ENCODE data around the gene SIRPB2. TPM values are rescaled to one million over a fixed set of nuclear protein-coding genes. Genes with fewer than 3 reads are reported as not detected.

The SIRPB2 gene
- polyA plus RNA-seq, 2 of the 4 experiments (the other 2 are of a cell fraction), result not detected

GRCh38 chr20:1539816-1540419 lies 48.7 kb upstream of the SIRPB2 start (continued):
- TF ChIP-seq HOXA7 (CRISPR knock-in tag; IDR thresholded peaks at IDR 0.05) (no peak), MAZ (IDR thresholded peaks at IDR 0.05; ENCODE audit: borderline replicate concordance, low read depth, low read length) (no peak)

GRCh38 chr20:1538655-1539054 lies 47.4 kb upstream of the SIRPB2 start:
- ChIA-PET POLR2A (no interaction called here), CTCF (interaction anchor here (0.9 kb wide), 1 partner anchor 35 kb away, joined by 3 read pairs; no protein-coding TSS in a partner anchor)
- no peak for TF ChIP-seq TP53 (CRISPR knock-in tag; IDR thresholded peaks at IDR 0.05)
- TF ChIP-seq USF2 (IDR thresholded peaks at IDR 0.05), result no peak
- TF ChIP-seq KDM5A (IDR thresholded peaks at IDR 0.05), result no peak
- no peak for TF ChIP-seq ZSCAN20 (CRISPR knock-in tag; IDR thresholded peaks at IDR 0.05)
- TF ChIP-seq EP300 (IDR thresholded peaks at IDR 0.05), result no peak
- Histone ChIP-seq H3K9me3 (0 out of 3 replicates have a peak, but pooled peaks cover 3% of the 10 kb centered on the region), H3K4me2 (no peak overlapping the region), H3K4me1 (no peaks in the 10 kb centered on the region), H3K4me3 (no peak overlapping the region), H3K27ac (no peak overlapping the region)
- DNase-seq (ENCODE audit: low read depth in 1 of 2, low spot score in 1 of 2) (no peak), ATAC-seq (no peak), FAIRE-seq (no peak)

- ChIA-PET POLR2A (no interaction called here), CTCF (interaction anchor here (1.0 to 1.1 kb wide), 2 partner anchors 226 to 240 kb away, joined by 3 read pairs; no protein-coding TSS in a partner anchor)
- no peak overlapping the region for H3K4me3 ChIP-seq
- TF ChIP-seq SMC3 (IDR thresholded peaks at IDR 0.05), result no peak
- TF ChIP-seq ZC3H11A (IDR thresholded peaks at IDR 0.05), result no peak
- TF ChIP-seq CBX2 (IDR thresholded peaks at IDR 0.05; ENCODE audit: borderline replicate concordance, low read depth), result no peak
- TF ChIP-seq NR3C1 (IDR thresholded peaks at IDR 0.05), result no peak
- no peak for TF ChIP-seq NPAS2 (CRISPR knock-in tag; IDR thresholded peaks at IDR 0.05; ENCODE audit: borderline replicate concordance)
- no peak for TF ChIP-seq KDM5A (IDR thresholded peaks at IDR 0.05)
- TF ChIP-seq TP53 (CRISPR knock-in tag; IDR thresholded peaks at IDR 0.05), result no peak
- no peak for TF ChIP-seq FOSL2 (IDR thresholded peaks at IDR 0.05)
- no peak for TF ChIP-seq FOSL2 (CRISPR knock-in tag; IDR thresholded peaks at IDR 0.05)
- TF ChIP-seq ZFP36 (IDR thresholded peaks at IDR 0.05; ENCODE audit: borderline replicate concordance, partially characterized antibody), result no peak
- TF ChIP-seq FOSB (CRISPR knock-in tag; IDR thresholded peaks at IDR 0.05), result no peak
- TF ChIP-seq HMGXB4 (CRISPR knock-in tag; IDR thresholded peaks at IDR 0.05; ENCODE audit: borderline replicate concordance), result no peak
- TF ChIP-seq RAD21 (conservative IDR thresholded peaks at IDR 0.05 in 1 of 2, IDR thresholded peaks at IDR 0.05 in 1 of 2), result no peak
- no peak for TF ChIP-seq JUN (IDR thresholded peaks at IDR 0.05)
- TF ChIP-seq POLR2A (IDR thresholded peaks at IDR 0.05; ENCODE audit: low read length), result no peak
- no peak for TF ChIP-seq MAFK (IDR thresholded peaks at IDR 0.05; ENCODE audit: partially characterized antibody)
- no peak for TF ChIP-seq RARB (CRISPR knock-in tag; IDR thresholded peaks at IDR 0.05)
- no peak for TF ChIP-seq NFE2L2 (conservative IDR thresholded peaks at IDR 0.05; ENCODE audit: low read length)
- H3K9me3 ChIP-seq, result 0 out of 3 replicates have a peak, but pooled peaks cover 3% of the 10 kb centered on the region
- H3K27ac ChIP-seq, result no peak overlapping the region
- no peak for DNase-seq (ENCODE audit: low read depth in 1 of 2, low spot score in 1 of 2)
- ATAC-seq, result no peak
- no peaks in the 10 kb centered on the region for H3K4me1 ChIP-seq
- FAIRE-seq, result no peak
- H3K4me2 ChIP-seq, result no peak overlapping the region
- WGBS (ENCODE audit: missing lambda C conversion rate), result 17% methylated on average over 4 of the region's 4 CpGs
Observed at GRCh38 chr20:1537731-1538058, 46.5 kb upstream of the SIRPB2 start.

Measured in A549 (cell line).